HepG2 (cell line): ENCODE measurements around the gene TSPAN13. TPM values are rescaled to one million over a fixed set of nuclear protein-coding genes. Genes with fewer than 3 reads are reported as not detected.

Experiments used
- RFX3 ChIP-seq: IDR thresholded peaks from 2 replicates; pipeline ENCODE4 v1.6.1; 2016; ENCODE audit warnings: missing biosample characterization, missing genetic modification reagents
- TBX2 ChIP-seq: sonication (generic); formaldehyde crosslinking; IDR thresholded peaks from 2 replicates; pipeline ENCODE4 v1.5.0; 2020; ENCODE audit warnings: missing genetic modification reagents, mild to moderate bottlenecking, borderline replicate concordance
- ZNF451 ChIP-seq: sonication (generic); formaldehyde crosslinking; IDR thresholded peaks from 2 replicates; pipeline ENCODE4 v1.5.0; 2020; ENCODE audit warnings: mild to moderate bottlenecking, missing genetic modification reagents
- ZSCAN22 ChIP-seq: sonication (generic); formaldehyde crosslinking; IDR thresholded peaks from 2 replicates; pipeline ENCODE4 v1.4.0; 2020; ENCODE audit warnings: mild to moderate bottlenecking, missing genetic modification reagents
- polyA plus RNA-seq, 8 experiments: library from polyadenylated mRNA; depleted of rRNA in 3 of 8; stranded (reverse) in 7 of 8; unstranded in 1 of 8; fragments of >200 nt; fragmentation: Illumina TruSeq in 4 of 8; extraction: Trizol in 4 of 8; gene quantifications; 2 replicates each; pipeline versions ENCODE4 v1.2.1 to v1.2.3, GENCODE V29; 2011 to 2016; ENCODE audit warnings: low read depth in 4 of 8, missing spikeins in 1 of 8, mixed read lengths in 1 of 8; ENCODE audit not compliant: insufficient read depth in 1 of 8
- total RNA-seq, 5 experiments: library from RNA; depleted of rRNA; stranded (reverse); fragments of >200 nt; fragmentation: Illumina TruSeq; extraction: Trizol; gene quantifications; 2 replicates each; pipeline ENCODE4 v1.2.3, GENCODE V29; 2016; ENCODE audit warnings: low read depth in 1 of 5
- TF ChIP-seq, protein P1 (sequence below): sonication (generic); formaldehyde crosslinking; IDR thresholded peaks from 2 replicates; pipeline ENCODE4 v1.5.1; 2020; ENCODE audit warnings: mild to moderate bottlenecking, missing genetic modification reagents, moderate library complexity
- TF ChIP-seq, protein P2 (sequence below): sonication (generic); formaldehyde crosslinking; IDR thresholded peaks from 2 replicates; pipeline ENCODE4 v1.5.0; 2020; ENCODE audit warnings: mild to moderate bottlenecking, missing genetic modification reagents
- TF ChIP-seq, protein P3 (sequence below): sonication (generic); formaldehyde crosslinking; IDR thresholded peaks from 2 replicates; pipeline ENCODE4 v1.5.0; 2020; ENCODE audit warnings: missing genetic modification reagents

The TSPAN13 gene
- total and polyA plus RNA-seq, 2 of the 13 experiments (the other 11 are each of a cell fraction or from before 2014, with no cell fraction given): 5.8 to 6.2 TPM

DNA sequence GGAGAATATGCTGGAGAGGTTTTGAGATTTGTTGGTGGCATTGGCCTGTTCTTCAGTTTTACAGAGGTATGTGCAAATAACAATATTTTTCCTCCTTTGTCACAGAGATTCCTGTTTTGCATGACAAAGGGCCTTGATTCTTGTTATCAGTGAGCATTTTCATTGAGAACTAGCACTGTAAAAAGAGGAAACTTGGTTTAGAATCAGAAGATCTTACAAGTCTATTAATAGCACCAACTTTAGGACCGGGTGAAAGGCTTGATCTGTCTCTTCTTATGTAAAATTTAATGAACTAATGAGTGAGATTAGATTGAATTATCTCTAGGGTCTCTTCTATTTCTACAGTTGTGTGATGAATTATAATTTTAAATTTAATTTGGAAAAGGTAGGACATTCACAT is 25.5 kb downstream of the TSPAN13 start (continued):
- TF ChIP-seq, protein P1, sequence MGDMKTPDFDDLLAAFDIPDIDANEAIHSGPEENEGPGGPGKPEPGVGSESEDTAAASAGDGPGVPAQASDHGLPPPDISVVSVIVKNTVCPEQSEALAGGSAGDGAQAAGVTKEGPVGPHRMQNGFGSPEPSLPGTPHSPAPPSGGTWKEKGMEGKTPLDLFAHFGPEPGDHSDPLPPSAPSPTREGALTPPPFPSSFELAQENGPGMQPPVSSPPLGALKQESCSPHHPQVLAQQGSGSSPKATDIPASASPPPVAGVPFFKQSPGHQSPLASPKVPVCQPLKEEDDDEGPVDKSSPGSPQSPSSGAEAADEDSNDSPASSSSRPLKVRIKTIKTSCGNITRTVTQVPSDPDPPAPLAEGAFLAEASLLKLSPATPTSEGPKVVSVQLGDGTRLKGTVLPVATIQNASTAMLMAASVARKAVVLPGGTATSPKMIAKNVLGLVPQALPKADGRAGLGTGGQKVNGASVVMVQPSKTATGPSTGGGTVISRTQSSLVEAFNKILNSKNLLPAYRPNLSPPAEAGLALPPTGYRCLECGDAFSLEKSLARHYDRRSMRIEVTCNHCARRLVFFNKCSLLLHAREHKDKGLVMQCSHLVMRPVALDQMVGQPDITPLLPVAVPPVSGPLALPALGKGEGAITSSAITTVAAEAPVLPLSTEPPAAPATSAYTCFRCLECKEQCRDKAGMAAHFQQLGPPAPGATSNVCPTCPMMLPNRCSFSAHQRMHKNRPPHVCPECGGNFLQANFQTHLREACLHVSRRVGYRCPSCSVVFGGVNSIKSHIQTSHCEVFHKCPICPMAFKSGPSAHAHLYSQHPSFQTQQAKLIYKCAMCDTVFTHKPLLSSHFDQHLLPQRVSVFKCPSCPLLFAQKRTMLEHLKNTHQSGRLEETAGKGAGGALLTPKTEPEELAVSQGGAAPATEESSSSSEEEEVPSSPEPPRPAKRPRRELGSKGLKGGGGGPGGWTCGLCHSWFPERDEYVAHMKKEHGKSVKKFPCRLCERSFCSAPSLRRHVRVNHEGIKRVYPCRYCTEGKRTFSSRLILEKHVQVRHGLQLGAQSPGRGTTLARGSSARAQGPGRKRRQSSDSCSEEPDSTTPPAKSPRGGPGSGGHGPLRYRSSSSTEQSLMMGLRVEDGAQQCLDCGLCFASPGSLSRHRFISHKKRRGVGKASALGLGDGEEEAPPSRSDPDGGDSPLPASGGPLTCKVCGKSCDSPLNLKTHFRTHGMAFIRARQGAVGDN (CRISPR knock-in tag): no peak
- no peak for TF ChIP-seq ZNF451 (CRISPR knock-in tag)
- TF ChIP-seq, protein P2, sequence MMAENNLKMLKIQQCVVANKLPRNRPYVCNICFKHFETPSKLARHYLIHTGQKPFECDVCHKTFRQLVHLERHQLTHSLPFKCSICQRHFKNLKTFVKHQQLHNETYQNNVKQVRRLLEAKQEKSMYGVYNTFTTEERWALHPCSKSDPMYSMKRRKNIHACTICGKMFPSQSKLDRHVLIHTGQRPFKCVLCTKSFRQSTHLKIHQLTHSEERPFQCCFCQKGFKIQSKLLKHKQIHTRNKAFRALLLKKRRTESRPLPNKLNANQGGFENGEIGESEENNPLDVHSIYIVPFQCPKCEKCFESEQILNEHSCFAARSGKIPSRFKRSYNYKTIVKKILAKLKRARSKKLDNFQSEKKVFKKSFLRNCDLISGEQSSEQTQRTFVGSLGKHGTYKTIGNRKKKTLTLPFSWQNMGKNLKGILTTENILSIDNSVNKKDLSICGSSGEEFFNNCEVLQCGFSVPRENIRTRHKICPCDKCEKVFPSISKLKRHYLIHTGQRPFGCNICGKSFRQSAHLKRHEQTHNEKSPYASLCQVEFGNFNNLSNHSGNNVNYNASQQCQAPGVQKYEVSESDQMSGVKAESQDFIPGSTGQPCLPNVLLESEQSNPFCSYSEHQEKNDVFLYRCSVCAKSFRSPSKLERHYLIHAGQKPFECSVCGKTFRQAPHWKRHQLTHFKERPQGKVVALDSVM: no peak
- TF ChIP-seq TBX2: no peak
- no peak for TF ChIP-seq RFX3 (CRISPR knock-in tag)
- TF ChIP-seq, protein P3, sequence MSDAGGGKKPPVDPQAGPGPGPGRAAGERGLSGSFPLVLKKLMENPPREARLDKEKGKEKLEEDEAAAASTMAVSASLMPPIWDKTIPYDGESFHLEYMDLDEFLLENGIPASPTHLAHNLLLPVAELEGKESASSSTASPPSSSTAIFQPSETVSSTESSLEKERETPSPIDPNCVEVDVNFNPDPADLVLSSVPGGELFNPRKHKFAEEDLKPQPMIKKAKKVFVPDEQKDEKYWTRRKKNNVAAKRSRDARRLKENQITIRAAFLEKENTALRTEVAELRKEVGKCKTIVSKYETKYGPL (CRISPR knock-in tag): no peak
- TF ChIP-seq ZSCAN22: no peak
